Measurements from ENCODE around the gene UBE2E2.

DNA sequence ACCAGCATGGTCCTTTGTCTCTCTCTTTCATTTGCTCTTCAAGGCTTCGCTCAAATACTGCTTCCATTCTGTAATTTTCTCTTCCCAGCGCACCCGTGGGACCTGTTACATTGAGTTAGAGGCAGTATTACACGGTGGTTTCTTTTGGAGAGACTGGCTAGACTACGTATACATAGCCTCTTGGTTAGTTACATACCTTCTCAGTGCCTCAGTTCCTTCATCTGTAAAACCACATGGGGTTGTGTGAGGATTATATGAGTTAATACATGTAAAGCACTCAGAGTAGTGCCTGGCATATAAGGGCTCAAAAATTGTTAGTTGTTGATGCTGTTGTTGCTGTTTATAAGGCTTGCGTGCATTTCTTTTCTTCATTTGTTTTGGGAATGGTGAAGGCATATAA is 33.8 kb downstream of the UBE2E2 start:
- no peak for TF ChIP-seq YY1 (IDR thresholded peaks at IDR 0.05; ENCODE audit: insufficient read depth, insufficient read length)
- TF ChIP-seq ZNF274 (IDR thresholded peaks at IDR 0.05; ENCODE audit: low read depth, low read length) = no peak
- TF ChIP-seq SUZ12 (IDR thresholded peaks at IDR 0.05; ENCODE audit: extremely low read depth, insufficient read depth, insufficient read length) = no peak

All from NT2/D1 (cell line).